ENCODE data around the gene DPP4.

DPP4 gene

GRCh38 chr2:161983866-161984265, 90.1 kb downstream of the DPP4 start:
- H3K27me3 ChIP-seq (replicated peaks; ENCODE audit: insufficient read depth, low read length), result no peaks in the 10 kb centered on the region
- H3K4me2 ChIP-seq (ENCODE audit: low read depth, low read length), result no peak overlapping the region
- H3F3A ChIP-seq (ENCODE audit: insufficient read depth, low read length), result no peaks in the 10 kb centered on the region
- H3K9me3 ChIP-seq (replicated peaks; ENCODE audit: insufficient read depth, low read length), result no peaks in the 10 kb centered on the region
- TF ChIP-seq EZH2 (optimal IDR thresholded peaks at IDR 0.05; ENCODE audit: low read depth, low read length) (no peak), EZH2phosphoT487 (IDR thresholded peaks at IDR 0.05; ENCODE audit: low read length) (no peak)
- TF ChIP-seq, protein P1, sequence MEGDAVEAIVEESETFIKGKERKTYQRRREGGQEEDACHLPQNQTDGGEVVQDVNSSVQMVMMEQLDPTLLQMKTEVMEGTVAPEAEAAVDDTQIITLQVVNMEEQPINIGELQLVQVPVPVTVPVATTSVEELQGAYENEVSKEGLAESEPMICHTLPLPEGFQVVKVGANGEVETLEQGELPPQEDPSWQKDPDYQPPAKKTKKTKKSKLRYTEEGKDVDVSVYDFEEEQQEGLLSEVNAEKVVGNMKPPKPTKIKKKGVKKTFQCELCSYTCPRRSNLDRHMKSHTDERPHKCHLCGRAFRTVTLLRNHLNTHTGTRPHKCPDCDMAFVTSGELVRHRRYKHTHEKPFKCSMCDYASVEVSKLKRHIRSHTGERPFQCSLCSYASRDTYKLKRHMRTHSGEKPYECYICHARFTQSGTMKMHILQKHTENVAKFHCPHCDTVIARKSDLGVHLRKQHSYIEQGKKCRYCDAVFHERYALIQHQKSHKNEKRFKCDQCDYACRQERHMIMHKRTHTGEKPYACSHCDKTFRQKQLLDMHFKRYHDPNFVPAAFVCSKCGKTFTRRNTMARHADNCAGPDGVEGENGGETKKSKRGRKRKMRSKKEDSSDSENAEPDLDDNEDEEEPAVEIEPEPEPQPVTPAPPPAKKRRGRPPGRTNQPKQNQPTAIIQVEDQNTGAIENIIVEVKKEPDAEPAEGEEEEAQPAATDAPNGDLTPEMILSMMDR (IDR thresholded peaks at IDR 0.05; ENCODE audit: low read length), result no peak
- no peaks in the 10 kb centered on the region for H3K4me1 ChIP-seq (ENCODE audit: low read length)
- no peak overlapping the region for H3K4me3 ChIP-seq (ENCODE audit: low read length)
- H2AFZ ChIP-seq (ENCODE audit: low read length), result no peak overlapping the region
- H4K20me1 ChIP-seq (ENCODE audit: insufficient read depth, low read length), result no peaks in the 10 kb centered on the region
- H3K27ac ChIP-seq (ENCODE audit: low read length), result no peak overlapping the region
- H3K79me2 ChIP-seq (ENCODE audit: low read length), result no peaks in the 10 kb centered on the region
- no peaks in the 10 kb centered on the region for H3K9me2 ChIP-seq (replicated peaks; ENCODE audit: insufficient read depth, low read length)
- no peak overlapping the region for H3K9ac ChIP-seq (ENCODE audit: low read length)
- H3K36me3 ChIP-seq (replicated peaks; ENCODE audit: insufficient read depth, low read length), result no peaks in the 10 kb centered on the region
- DNase-seq, result no peak

GRCh38 chr2:161983331-161983651, 90.7 kb downstream of the DPP4 start:
- H3K4me1 ChIP-seq (ENCODE audit: low read length), result no peaks in the 10 kb centered on the region
- H3K4me2 ChIP-seq (ENCODE audit: low read depth, low read length), result no peak overlapping the region

GRCh38 chr2:161982548-161983330, 91.3 kb downstream of the DPP4 start:
- Histone ChIP-seq H3K4me2 (ENCODE audit: low read depth, low read length) (no peak overlapping the region), H3K27ac (ENCODE audit: low read length) (no peak overlapping the region), H3K36me3 (replicated peaks; ENCODE audit: insufficient read depth, low read length) (no peaks in the 10 kb centered on the region), H4K20me1 (ENCODE audit: insufficient read depth, low read length) (no peaks in the 10 kb centered on the region), H3K27me3 (replicated peaks; ENCODE audit: insufficient read depth, low read length) (no peaks in the 10 kb centered on the region), H3K9me2 (replicated peaks; ENCODE audit: insufficient read depth, low read length) (no peaks in the 10 kb centered on the region), H2AFZ (ENCODE audit: low read length) (no peak overlapping the region), H3K4me3 (ENCODE audit: low read length) (no peak overlapping the region), H3K79me2 (ENCODE audit: low read length) (no peaks in the 10 kb centered on the region), H3K9me3 (replicated peaks; ENCODE audit: insufficient read depth, low read length) (no peaks in the 10 kb centered on the region), H3F3A (ENCODE audit: insufficient read depth, low read length) (no peaks in the 10 kb centered on the region), H3K9ac (ENCODE audit: low read length) (no peak overlapping the region), H3K4me1 (ENCODE audit: low read length) (no peaks in the 10 kb centered on the region)
- TF ChIP-seq EZH2phosphoT487 (IDR thresholded peaks at IDR 0.05; ENCODE audit: low read length), result no peak
- TF ChIP-seq, protein P1 (IDR thresholded peaks at IDR 0.05; ENCODE audit: low read length), result no peak
- TF ChIP-seq EZH2 (optimal IDR thresholded peaks at IDR 0.05; ENCODE audit: low read depth, low read length), result no peak
- DNase-seq, result no peak

More at GRCh38 chr2:161983331-161983651, 90.7 kb downstream of the DPP4 start:
- no peaks in the 10 kb centered on the region for H3K36me3 ChIP-seq (replicated peaks; ENCODE audit: insufficient read depth, low read length)
- no peaks in the 10 kb centered on the region for H4K20me1 ChIP-seq (ENCODE audit: insufficient read depth, low read length)
- no peak for DNase-seq
- H3K27me3 ChIP-seq (replicated peaks; ENCODE audit: insufficient read depth, low read length), result no peaks in the 10 kb centered on the region
- no peak overlapping the region for H3K9ac ChIP-seq (ENCODE audit: low read length)
- no peaks in the 10 kb centered on the region for H3F3A ChIP-seq (ENCODE audit: insufficient read depth, low read length)
- no peaks in the 10 kb centered on the region for H3K9me2 ChIP-seq (replicated peaks; ENCODE audit: insufficient read depth, low read length)
- TF ChIP-seq, protein P1 (IDR thresholded peaks at IDR 0.05; ENCODE audit: low read length), result no peak
- TF ChIP-seq EZH2phosphoT487 (IDR thresholded peaks at IDR 0.05; ENCODE audit: low read length) (no peak), EZH2 (optimal IDR thresholded peaks at IDR 0.05; ENCODE audit: low read depth, low read length) (no peak)
- H3K9me3 ChIP-seq (replicated peaks; ENCODE audit: insufficient read depth, low read length), result no peaks in the 10 kb centered on the region
- H3K4me3 ChIP-seq (ENCODE audit: low read length), result no peak overlapping the region
- no peak overlapping the region for H3K27ac ChIP-seq (ENCODE audit: low read length)
- no peak overlapping the region for H2AFZ ChIP-seq (ENCODE audit: low read length)
- no peaks in the 10 kb centered on the region for H3K79me2 ChIP-seq (ENCODE audit: low read length)

Data from MM.1S (cell line).